K562 (cell line): Measurements from ENCODE around the gene SMAP2.

Source experiments
- DIDO1 ChIP-seq: fragments of 450-650 bp; IDR thresholded peaks from 2 replicates; pipeline ENCODE4 v1.6.1; 2016; ENCODE audit warnings: low read depth, missing biosample characterization, missing genetic modification characterization
- EP300 ChIP-seq: IDR thresholded peaks from 2 replicates; pipeline ENCODE4 v1.6.1; 2012; ENCODE audit warnings: low read length, improper control_type of control experiment
- L3MBTL2 ChIP-seq: fragments of 450-650 bp; IDR thresholded peaks from 2 replicates; pipeline ENCODE4 v1.6.1; 2016; ENCODE audit warnings: mild to moderate bottlenecking, moderate library complexity
- MAX ChIP-seq: sonication (generic); formaldehyde crosslinking; IDR thresholded peaks from 2 replicates; pipeline ENCODE4 v1.9.0; 2022; ENCODE audit warnings: mild to moderate bottlenecking, missing genetic modification reagents
- NONO ChIP-seq, 2 experiments: fragments of 200-400 bp in 1 of 2; fragments of 450-650 bp in 1 of 2; formaldehyde crosslinking in 1 of 2; IDR thresholded peaks; 2 replicates each; pipeline ENCODE4 v1.6.1; 2017; ENCODE audit warnings: low read depth in 2 of 2, mild to moderate bottlenecking in 2 of 2, moderate library complexity in 2 of 2, low read length in 1 of 2
- STAT6 ChIP-seq: sonication (generic); formaldehyde crosslinking; IDR thresholded peaks from 2 replicates; pipeline ENCODE4 v1.8.1; 2023; ENCODE audit warnings: mild to moderate bottlenecking, missing genetic modification reagents

- no peak for TF ChIP-seq EP300
- no peak for TF ChIP-seq DIDO1 (tag)
- no peak for TF ChIP-seq L3MBTL2
- TF ChIP-seq MAX, result no peak
- TF ChIP-seq NONO (IDR thresholded peaks at IDR 0.05; ENCODE audit: low read depth in 2 of 2, low read length in 1 of 2), result no peak
- TF ChIP-seq STAT6, result no peak
Observed at GRCh38 chr1:40361201-40361600, 12.3 kb upstream of the SMAP2 start.
